OCI-LY1 (cell line): ENCODE results near the gene PDE6A.

Experiments used
- H2AFZ ChIP-seq: fragments of 200-600 bp; sonication (generic), shearing (Covaris generic); 2 replicates; pipeline ENCODE4 v1.6.0; 2014; ENCODE audit warnings: antibody characterized with exemption, mild to moderate bottlenecking, low read length
- H3F3A ChIP-seq: fragments of 200-600 bp; sonication (generic), shearing (Covaris generic); 2 replicates; pipeline ENCODE4 v1.6.0; 2014; ENCODE audit warnings: mild to moderate bottlenecking, antibody characterized with exemption, low read length, moderate library complexity; ENCODE audit not compliant: insufficient read depth
- H3K27ac ChIP-seq: fragments of 200-600 bp; sonication (generic); 2 replicates; pipeline ENCODE4 v1.5.1; 2014; ENCODE audit warnings: low read length, mixed run types, mild to moderate bottlenecking, low read depth; ENCODE audit not compliant: poor library complexity, severe bottlenecking
- H3K27me3 ChIP-seq: fragments of 200-600 bp; sonication (generic); 2 replicates; pipeline ENCODE4 v1.6.0; 2014; ENCODE audit warnings: antibody characterized with exemption, mild to moderate bottlenecking, low read length, moderate library complexity; ENCODE audit not compliant: insufficient read depth
- H3K36me3 ChIP-seq: fragments of 200-600 bp; sonication (generic); 2 replicates; pipeline ENCODE4 v1.6.1; 2014; ENCODE audit warnings: mild to moderate bottlenecking, antibody characterized with exemption, low read length, moderate library complexity, mixed read lengths; ENCODE audit not compliant: insufficient read depth
- H3K4me1 ChIP-seq: fragments of 200-600 bp; sonication (generic); 2 replicates; pipeline ENCODE4 v1.5.1; 2014; ENCODE audit warnings: mild to moderate bottlenecking, low read length, moderate library complexity; ENCODE audit not compliant: insufficient read depth, severe bottlenecking
- H3K4me2 ChIP-seq: fragments of 200-600 bp; sonication (generic), shearing (Covaris generic); 2 replicates; pipeline ENCODE4 v1.6.1; 2014; ENCODE audit warnings: low read length
- H3K4me3 ChIP-seq: fragments of 200-600 bp; sonication (generic); 2 replicates; pipeline ENCODE4 v1.5.1; 2014; ENCODE audit warnings: low read length, low read depth, mild to moderate bottlenecking, mixed read lengths; ENCODE audit not compliant: poor library complexity, severe bottlenecking
- H3K79me2 ChIP-seq: fragments of 200-600 bp; shearing (Covaris generic); 2 replicates; pipeline ENCODE4 v1.6.1; 2016; ENCODE audit warnings: mixed run types, low read length, mixed read lengths; ENCODE audit not compliant: insufficient read depth
- H3K9ac ChIP-seq: fragments of 200-600 bp; sonication (generic), shearing (Covaris generic); 2 replicates; pipeline ENCODE4 v1.6.1; 2014; ENCODE audit warnings: mild to moderate bottlenecking, low read length, mixed read lengths
- H3K9me2 ChIP-seq: fragments of 200-600 bp; sonication (generic), shearing (Covaris generic); 2 replicates; pipeline ENCODE4 v1.6.1; 2014; ENCODE audit warnings: low read depth, mild to moderate bottlenecking, low read length, mixed read lengths
- H3K9me3 ChIP-seq: fragments of 200-600 bp; shearing (Covaris generic); 2 replicates; pipeline ENCODE4 v1.6.1; 2014; ENCODE audit warnings: low read length, mixed read lengths
- H4K20me1 ChIP-seq: fragments of 200-600 bp; sonication (generic), shearing (Covaris generic); 2 replicates; pipeline ENCODE4 v1.6.0; 2016; ENCODE audit warnings: mild to moderate bottlenecking, low read length; ENCODE audit not compliant: insufficient read depth
- EZH2 ChIP-seq: fragments of 200-600 bp; sonication (generic), shearing (Covaris generic); IDR thresholded peaks from 2 replicates; pipeline ENCODE4 v1.8.0; 2017; ENCODE audit warnings: borderline replicate concordance, mixed run types, mild to moderate bottlenecking, antibody characterized with exemption, low read length, moderate library complexity, mixed read lengths
- TF ChIP-seq, protein P1 (sequence below): fragments of 200-600 bp; sonication (generic), shearing (Covaris generic); IDR thresholded peaks from 2 replicates; pipeline ENCODE4 v1.5.1; 2017; ENCODE audit warnings: mild to moderate bottlenecking, antibody characterized with exemption, low read length, moderate library complexity, mixed read lengths

PDE6A gene

DNA sequence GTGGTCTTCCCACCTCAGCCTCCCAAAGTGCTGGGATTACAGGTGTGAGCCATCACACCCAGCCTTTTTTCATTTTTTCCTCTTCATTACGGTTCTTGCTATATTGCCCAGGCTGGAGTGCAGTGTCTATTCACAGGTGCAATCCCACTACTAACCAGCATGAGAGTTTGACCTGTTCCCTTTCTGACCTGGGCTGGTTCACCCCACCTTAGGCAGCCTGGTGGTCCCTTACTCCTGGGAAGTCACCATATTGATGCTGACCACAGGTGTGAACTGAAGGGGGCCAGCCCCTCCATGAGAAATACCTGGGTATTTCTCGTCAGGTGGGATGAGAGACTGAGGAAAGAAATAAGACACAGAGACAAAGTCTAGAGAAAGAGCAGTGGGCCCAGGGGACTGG is 2.4 kb downstream of the PDE6A start:
- Histone ChIP-seq H3K4me1 (no peaks in the 10 kb centered on the region), H3K27ac (no peak overlapping the region)

DNA sequence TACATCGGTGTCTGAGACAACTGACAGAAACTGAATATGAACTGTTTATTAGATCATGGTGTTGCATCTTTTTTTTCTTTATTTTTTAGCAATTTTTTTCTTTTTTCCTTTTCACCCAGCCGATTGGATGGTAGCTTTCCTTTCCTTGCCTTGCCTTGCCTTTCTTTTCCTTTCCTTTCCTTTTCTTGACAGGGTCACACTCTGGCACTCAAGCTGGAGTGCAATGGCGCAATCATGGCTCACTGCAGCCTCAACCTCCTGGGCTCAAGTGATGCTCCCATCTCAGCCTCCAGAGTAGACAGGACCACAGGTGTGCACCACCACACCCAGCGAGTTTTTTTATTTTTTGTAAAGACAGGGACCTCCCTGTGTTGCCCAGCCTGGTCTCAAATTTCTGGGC is 2.8 kb downstream of the PDE6A start:
- Histone ChIP-seq H3K9ac (no peak overlapping the region), H2AFZ (no peak overlapping the region), H3K9me2 (no peaks in the 10 kb centered on the region), H3K27me3 (no peaks in the 10 kb centered on the region; the same call in 1 of the 2 replicates), H3K9me3 (no peaks in the 10 kb centered on the region), H3F3A (no peaks in the 10 kb centered on the region), H4K20me1 (no peaks in the 10 kb centered on the region), H3K79me2 (no peaks in the 10 kb centered on the region), H3K4me1 (no peaks in the 10 kb centered on the region), H3K4me3 (no peak overlapping the region), H3K36me3 (no peaks in the 10 kb centered on the region), H3K4me2 (no peak overlapping the region), H3K27ac (no peak overlapping the region)
- TF ChIP-seq EZH2: no peak
- TF ChIP-seq, protein P1, sequence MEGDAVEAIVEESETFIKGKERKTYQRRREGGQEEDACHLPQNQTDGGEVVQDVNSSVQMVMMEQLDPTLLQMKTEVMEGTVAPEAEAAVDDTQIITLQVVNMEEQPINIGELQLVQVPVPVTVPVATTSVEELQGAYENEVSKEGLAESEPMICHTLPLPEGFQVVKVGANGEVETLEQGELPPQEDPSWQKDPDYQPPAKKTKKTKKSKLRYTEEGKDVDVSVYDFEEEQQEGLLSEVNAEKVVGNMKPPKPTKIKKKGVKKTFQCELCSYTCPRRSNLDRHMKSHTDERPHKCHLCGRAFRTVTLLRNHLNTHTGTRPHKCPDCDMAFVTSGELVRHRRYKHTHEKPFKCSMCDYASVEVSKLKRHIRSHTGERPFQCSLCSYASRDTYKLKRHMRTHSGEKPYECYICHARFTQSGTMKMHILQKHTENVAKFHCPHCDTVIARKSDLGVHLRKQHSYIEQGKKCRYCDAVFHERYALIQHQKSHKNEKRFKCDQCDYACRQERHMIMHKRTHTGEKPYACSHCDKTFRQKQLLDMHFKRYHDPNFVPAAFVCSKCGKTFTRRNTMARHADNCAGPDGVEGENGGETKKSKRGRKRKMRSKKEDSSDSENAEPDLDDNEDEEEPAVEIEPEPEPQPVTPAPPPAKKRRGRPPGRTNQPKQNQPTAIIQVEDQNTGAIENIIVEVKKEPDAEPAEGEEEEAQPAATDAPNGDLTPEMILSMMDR: no peak

More for the DNA sequence above, 2.4 kb downstream of the PDE6A start:
- H4K20me1 ChIP-seq: no peaks in the 10 kb centered on the region
- no peaks in the 10 kb centered on the region for H3K79me2 ChIP-seq
- H3K4me3 ChIP-seq: no peak overlapping the region
- no peak overlapping the region for H2AFZ ChIP-seq
- no peaks in the 10 kb centered on the region for H3K9me3 ChIP-seq
- TF ChIP-seq EZH2: no peak
- TF ChIP-seq, protein P1: no peak
- no peaks in the 10 kb centered on the region for H3F3A ChIP-seq
- no peaks in the 10 kb centered on the region; the same call in 1 of the 2 replicates for H3K27me3 ChIP-seq
- no peak overlapping the region for H3K9ac ChIP-seq
- no peak overlapping the region for H3K4me2 ChIP-seq
- no peaks in the 10 kb centered on the region for H3K36me3 ChIP-seq
- no peaks in the 10 kb centered on the region for H3K9me2 ChIP-seq

DNA sequence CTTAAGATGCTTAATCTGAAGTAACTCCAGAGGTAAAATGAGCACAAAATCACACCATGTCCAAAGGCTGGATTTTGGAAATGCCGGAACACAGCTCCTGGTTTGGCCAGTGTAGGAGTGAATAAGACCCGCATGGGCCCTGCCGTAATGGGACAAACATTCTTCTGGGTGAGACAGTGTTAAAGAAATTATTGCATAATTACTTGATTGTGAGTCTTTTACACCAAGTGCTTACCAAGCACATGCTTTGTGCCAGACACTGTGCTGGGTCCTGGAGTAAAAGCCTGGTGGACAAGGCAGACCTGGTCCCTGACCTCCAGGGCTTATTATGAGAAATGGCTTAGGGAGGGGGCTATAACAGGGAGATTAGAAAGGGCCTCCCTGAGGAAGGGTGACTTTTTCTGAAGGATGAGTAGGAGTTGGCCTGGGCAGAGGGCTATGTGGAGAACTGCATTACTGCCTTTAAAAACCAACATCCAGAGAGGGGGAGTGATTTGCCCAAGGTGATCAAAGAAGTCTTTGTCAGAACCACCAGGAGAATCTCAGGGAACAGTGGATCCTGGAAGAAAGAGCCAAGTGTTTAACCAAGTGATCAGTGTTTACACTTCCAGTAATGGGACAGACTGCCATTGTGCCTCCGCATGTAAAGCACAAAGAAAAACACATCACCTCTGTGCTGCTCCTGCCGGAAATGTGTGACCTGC is 3.5 kb downstream of the PDE6A start:
- no peaks in the 10 kb centered on the region for H3K9me2 ChIP-seq
- TF ChIP-seq EZH2: no peak
- TF ChIP-seq, protein P1: no peak
- no peaks in the 10 kb centered on the region for H4K20me1 ChIP-seq
- H3K9me3 ChIP-seq: no peaks in the 10 kb centered on the region
- no peak overlapping the region for H3K4me3 ChIP-seq
- no peaks in the 10 kb centered on the region; the same call in 1 of the 2 replicates for H3K27me3 ChIP-seq
- no peak overlapping the region for H3K27ac ChIP-seq
- H3F3A ChIP-seq: no peaks in the 10 kb centered on the region
- no peaks in the 10 kb centered on the region for H3K36me3 ChIP-seq
- no peaks in the 10 kb centered on the region for H3K79me2 ChIP-seq
- H2AFZ ChIP-seq: no peak overlapping the region
- H3K4me1 ChIP-seq: no peaks in the 10 kb centered on the region
- H3K9ac ChIP-seq: no peak overlapping the region
- H3K4me2 ChIP-seq: no peak overlapping the region
